Spleen (tissue), 7 donors: ENCODE measurements around the gene VPS4B.

Experiments
- CTCF ChIP-seq, 11 experiments: fragments of 200-600 bp in 7 of 11; fragments of 450-650 bp in 4 of 11; sonication (generic) in 4 of 11; IDR thresholded peaks in 8 of 11; conservative IDR thresholded peaks in 3 of 11; 1 replicate in 7 of 11; 2 replicates in 4 of 11; pipeline versions ENCODE4 v1.4.0 to v1.8.0; 2016 to 2021; ENCODE audit warnings: antibody characterized with exemption in 11 of 11, inconsistent platforms in 4 of 11, mild to moderate bottlenecking in 1 of 11
- POLR2A ChIP-seq, 3 donors: fragments of 450-650 bp; IDR thresholded peaks; one replicate each; pipeline ENCODE4 v1.5.1; 2017; ENCODE audit warnings: antibody characterized with exemption in 3 of 3, mild to moderate bottlenecking in 1 of 3
- POLR2AphosphoS5 ChIP-seq, 3 donors: sonication (generic); formaldehyde crosslinking; IDR thresholded peaks; one replicate each; pipeline ENCODE4 v1.5.1; 2017; ENCODE audit warnings: antibody characterized with exemption in 3 of 3
- donor health status: DM: no; HTN: no; CAD: no; lungs with moderate emphysema.
- donor health status: DM: no; HTN: no; CAD: no.
- donor health status: DM: no; HTN: no; CAD: no.

DNA sequence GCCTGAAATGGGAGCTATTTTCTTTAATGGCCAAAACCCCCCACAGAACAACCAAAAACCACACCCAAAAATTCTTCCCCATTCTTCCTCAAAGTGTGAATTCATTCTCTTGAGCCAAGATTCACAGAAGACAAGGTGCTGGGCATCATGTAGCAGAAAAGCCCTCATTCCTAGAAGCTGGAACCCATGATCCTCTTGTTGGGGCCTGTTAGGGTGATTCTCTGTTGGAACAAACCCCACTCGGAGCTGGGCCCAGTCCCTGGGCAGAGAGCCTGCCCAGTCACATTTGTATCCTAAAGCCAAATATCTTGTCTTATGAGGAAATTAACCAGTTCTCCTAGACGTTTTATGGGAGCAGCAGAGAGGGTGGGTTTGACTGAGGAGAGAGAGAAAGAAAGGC, 22.8 kb upstream of the VPS4B start:
- TF ChIP-seq CTCF (IDR thresholded peaks at IDR 0.05 in 8 of 11, conservative IDR thresholded peaks at IDR 0.05 in 3 of 11): no peak
- no peak for TF ChIP-seq POLR2AphosphoS5 (IDR thresholded peaks at IDR 0.05)
- TF ChIP-seq POLR2A (IDR thresholded peaks at IDR 0.05): no peak
